Measurements from ENCODE around the gene TMA7. TPM values are rescaled to one million over a fixed set of nuclear protein-coding genes. Genes with fewer than 3 reads are reported as not detected.
"Not testable (repeated sequence)": the region's sequence is repeated elsewhere in the genome, so short reads cannot be mapped to it uniquely, and the experiment has no call there.

Gene TMA7
- total RNA-seq, 2 experiments from 2014 or later, result 318 to 323 TPM

GRCh38 chr3:48446043-48446424 is 6.0 kb downstream of the TMA7 start:
- H3K36me3 Mint-ChIP-seq, result peaks cover 37% of the 10 kb centered on the region
- POLR2A ChIA-PET, result interaction anchor here (1.1 to 3.3 kb wide), 5 partner anchors 10 to 1024 kb away, joined by 3 to 15 read pairs (median 6); partner anchors contain the start of gene DAG1

GRCh38 chr3:48446425-48447193 is 6.6 kb downstream of the TMA7 start, which contains the start of gene ATRIP:
TSS of gene ATRIP (plus strand) at chr3:48446737. CDS start at chr3:48446846, 109 bp downstream.
- Mint-ChIP-seq H3K4me3 (peak within 1 kb of the TSS; percentile 90), H3K4me1 (ENCODE audit: low read depth) (peaks cover 43% of the 10 kb centered on the region), H3K9me3 (no peaks in the 10 kb centered on the region), H3K27me3 (no peaks in the 10 kb centered on the region), H3K36me3 (peaks cover 36% of the 10 kb centered on the region), H3K27ac (peak within 1 kb of the TSS; percentile 64)
- ChIA-PET POLR2A (interaction anchor here (1.1 to 3.3 kb wide), 5 partner anchors 10 to 1023 kb away, joined by 3 to 15 read pairs (median 6); partner anchors contain the start of gene DAG1), CTCF (interaction anchor here (1.1 to 4.4 kb wide), 7 partner anchors 11 to 238 kb away, joined by 3 to 70 read pairs (median 10); no protein-coding TSS in a partner anchor)
- peak; percentile 91 for DNase-seq
- intact Hi-C loops (cut with micrococcal nuclease), result no loop called here

More at GRCh38 chr3:48446043-48446424, 6.0 kb downstream of the TMA7 start:
- Mint-ChIP-seq H3K27ac (peak overlapping the region; percentile 64), H3K9me3 (no peaks in the 10 kb centered on the region), H3K27me3 (no peaks in the 10 kb centered on the region), H3K4me3 (peak overlapping the region; percentile 90), H3K4me1 (ENCODE audit: low read depth) (peaks cover 46% of the 10 kb centered on the region)
- no peak for DNase-seq
- intact Hi-C loops (cut with micrococcal nuclease), result no loop called here
- CTCF ChIA-PET, result interaction anchor here (1.1 to 4.4 kb wide), 8 partner anchors 10 to 239 kb away, joined by 3 to 70 read pairs (median 8); no protein-coding TSS in a partner anchor

- Mint-ChIP-seq H3K4me3 (no peak overlapping the region), H3K36me3 (peaks cover 34% of the 10 kb centered on the region), H3K4me1 (ENCODE audit: low read depth) (peaks cover 19% of the 10 kb centered on the region), H3K27ac (no peak overlapping the region), H3K27me3 (no peaks in the 10 kb centered on the region), H3K9me3 (no peaks in the 10 kb centered on the region)
- CTCF ChIA-PET, result interaction anchor here (4.6 kb wide), 1 partner anchor 15 kb away, joined by 33 read pairs; no protein-coding TSS in a partner anchor
- no peak for DNase-seq
- intact Hi-C loops (cut with micrococcal nuclease), result no loop called here
- POLR2A ChIA-PET, result no interaction called here
Measured at GRCh38 chr3:48451270-48451669, 11.2 kb downstream of the TMA7 start.

GRCh38 chr3:48456456-48456855 is 16.4 kb downstream of the TMA7 start:
- H3K36me3 Mint-ChIP-seq, result peaks cover 43% of the 10 kb centered on the region
- no peak for DNase-seq
- intact Hi-C loops (cut with micrococcal nuclease), result no loop called here
- POLR2A ChIA-PET, result interaction anchor here (1.1 to 1.6 kb wide), 2 partner anchors 10 to 17 kb away, joined by 3 to 5 read pairs; partner anchors contain the start of genes ATRIP, CCDC51 and TMA7
- CTCF ChIA-PET, result interaction anchor here (2.6 kb wide), 1 partner anchor 20 kb away, joined by 20 read pairs; no protein-coding TSS in a partner anchor
- H3K9me3 Mint-ChIP-seq, result no peaks in the 10 kb centered on the region
- H3K27ac Mint-ChIP-seq, result peak overlapping the region; percentile 28
- H3K27me3 Mint-ChIP-seq, result no peaks in the 10 kb centered on the region
- no peaks in the 10 kb centered on the region for H3K4me1 Mint-ChIP-seq (ENCODE audit: low read depth)
- no peak overlapping the region for H3K4me3 Mint-ChIP-seq

- POLR2A ChIA-PET, result no interaction called here
- H3K27me3 Mint-ChIP-seq, result no peaks in the 10 kb centered on the region
Measured at GRCh38 chr3:48459331-48459730, 19.3 kb downstream of the TMA7 start.

GRCh38 chr3:48459773-48460516 is 19.9 kb downstream of the TMA7 start:
- Mint-ChIP-seq H3K4me3 (no peak overlapping the region), H3K9me3 (no peaks in the 10 kb centered on the region), H3K4me1 (ENCODE audit: low read depth) (no peaks in the 10 kb centered on the region), H3K27ac (no peak overlapping the region), H3K36me3 (peaks cover 25% of the 10 kb centered on the region), H3K27me3 (no peaks in the 10 kb centered on the region)
- intact Hi-C loops (cut with micrococcal nuclease), result no loop called here
- peak; percentile 0 for DNase-seq
- POLR2A ChIA-PET, result no interaction called here
- CTCF ChIA-PET, result interaction anchor here (1.3 kb wide), 1 partner anchor 24 kb away, joined by 6 read pairs; no protein-coding TSS in a partner anchor

More at GRCh38 chr3:48459331-48459730, 19.3 kb downstream of the TMA7 start:
- no peak for DNase-seq
- Mint-ChIP-seq H3K27ac (no peak overlapping the region), H3K9me3 (no peaks in the 10 kb centered on the region), H3K36me3 (peaks cover 29% of the 10 kb centered on the region), H3K4me1 (ENCODE audit: low read depth) (no peaks in the 10 kb centered on the region), H3K4me3 (no peak overlapping the region)
- CTCF ChIA-PET, result interaction anchor here (1.3 kb wide), 1 partner anchor 23 kb away, joined by 6 read pairs; no protein-coding TSS in a partner anchor
- intact Hi-C loops (cut with micrococcal nuclease), result no loop called here

- no peak for DNase-seq
- Mint-ChIP-seq H3K27ac (no peak overlapping the region), H3K27me3 (no peaks in the 10 kb centered on the region), H3K4me1 (ENCODE audit: low read depth) (peaks cover 2% of the 10 kb centered on the region), H3K4me3 (no peak overlapping the region), H3K9me3 (no peaks in the 10 kb centered on the region), H3K36me3 (peaks cover 21% of the 10 kb centered on the region)
- ChIA-PET CTCF (no interaction called here), POLR2A (no interaction called here)
- intact Hi-C loops (cut with micrococcal nuclease), result no loop called here
Measured at GRCh38 chr3:48460517-48460902, 20.5 kb downstream of the TMA7 start.

GRCh38 chr3:48461767-48462166 is 21.7 kb downstream of the TMA7 start:
- H3K4me3 Mint-ChIP-seq; POLR2A ChIA-PET; H3K27ac Mint-ChIP-seq; intact Hi-C loops (cut with micrococcal nuclease); DNase-seq; H3K9me3 Mint-ChIP-seq; H3K27me3 Mint-ChIP-seq; CTCF ChIA-PET: not testable (repeated sequence)
- Mint-ChIP-seq H3K36me3 (peaks cover 24% of the 10 kb centered on the region), H3K4me1 (ENCODE audit: low read depth) (peaks cover 10% of the 10 kb centered on the region)

GRCh38 chr3:48463703-48464102 is 23.6 kb downstream of the TMA7 start:
- Mint-ChIP-seq H3K4me3 (no peak overlapping the region), H3K9me3 (no peaks in the 10 kb centered on the region), H3K36me3 (peaks cover 33% of the 10 kb centered on the region), H3K27ac (no peak overlapping the region), H3K4me1 (ENCODE audit: low read depth) (peaks cover 27% of the 10 kb centered on the region), H3K27me3 (no peaks in the 10 kb centered on the region)
- POLR2A ChIA-PET, result interaction anchor here (2.2 kb wide), 1 partner anchor 9 kb away, joined by 10 read pairs; no protein-coding TSS in a partner anchor
- DNase-seq, result no peak
- CTCF ChIA-PET, result interaction anchor here (0.7 to 1.4 kb wide), 5 partner anchors 23 to 94 kb away, joined by 3 to 5 read pairs (median 4); no protein-coding TSS in a partner anchor
- intact Hi-C loops (cut with micrococcal nuclease), result no loop called here

GRCh38 chr3:48464713-48465221 is 24.7 kb downstream of the TMA7 start:
- intact Hi-C loops (cut with micrococcal nuclease), result no loop called here
- Mint-ChIP-seq H3K27me3 (no peaks in the 10 kb centered on the region), H3K4me3 (no peak overlapping the region), H3K9me3 (no peaks in the 10 kb centered on the region), H3K36me3 (peaks cover 39% of the 10 kb centered on the region), H3K27ac (peak overlapping the region; percentile 95), H3K4me1 (ENCODE audit: low read depth) (peaks cover 38% of the 10 kb centered on the region)
- CTCF ChIA-PET, result interaction anchor here (1.0 to 2.8 kb wide), 5 partner anchors 29 to 85 kb away, joined by 3 to 17 read pairs (median 4); no protein-coding TSS in a partner anchor
- DNase-seq, result no peak
- POLR2A ChIA-PET, result interaction anchor here (2.2 kb wide), 1 partner anchor 8 kb away, joined by 10 read pairs; no protein-coding TSS in a partner anchor

- H3K27ac Mint-ChIP-seq, result peak overlapping the region; percentile 95
- H3K4me1 Mint-ChIP-seq (ENCODE audit: low read depth), result peaks cover 42% of the 10 kb centered on the region
- H3K36me3 Mint-ChIP-seq, result peaks cover 39% of the 10 kb centered on the region
- POLR2A ChIA-PET, result interaction anchor here (1.0 to 3.9 kb wide), 3 partner anchors 8 to 42 kb away, joined by 3 to 15 read pairs (median 10); partner anchors contain the start of gene ATRIP
- intact Hi-C loops (cut with micrococcal nuclease), result no loop called here
- CTCF ChIA-PET, result interaction anchor here (1.0 to 2.8 kb wide), 3 partner anchors 29 to 84 kb away, joined by 3 to 17 read pairs (median 3); no protein-coding TSS in a partner anchor
- no peaks in the 10 kb centered on the region for H3K9me3 Mint-ChIP-seq
- no peak for DNase-seq
- peak overlapping the region; percentile 97 for H3K4me3 Mint-ChIP-seq
- no peaks in the 10 kb centered on the region for H3K27me3 Mint-ChIP-seq
Measured at GRCh38 chr3:48465237-48465530, 25.1 kb downstream of the TMA7 start.

Measured in activated CD4-positive, alpha-beta memory T cell treated with anti-CD3 and anti-CD28 coated beads for 36 hours (primary cell).